BLaER1 treated with 17β-estradiol and CSF1 and Interleukin-3, amounts not matched to agents 10 nM and 100 nM (cell line): ENCODE data around the gene SIMC1.

Experiments used
- H3K27ac ChIP-seq, 11 experiments: shearing (Covaris generic); formaldehyde crosslinking; 2 replicates each; pipeline ENCODE4 v1.8.1; 2022
- H3K27me3 ChIP-seq, 11 experiments: shearing (Covaris generic); formaldehyde crosslinking; 2 replicates each; pipeline ENCODE4 v1.8.1; 2022
- H3K36me3 ChIP-seq, 11 experiments: shearing (Covaris generic); formaldehyde crosslinking; 2 replicates each; pipeline ENCODE4 v1.8.1; 2022
- H3K4me1 ChIP-seq, 10 experiments: shearing (Covaris generic); formaldehyde crosslinking; 2 replicates each; pipeline ENCODE4 v1.8.1; 2022
- H3K4me2 ChIP-seq, 11 experiments: shearing (Covaris generic); formaldehyde crosslinking; 2 replicates each; pipeline ENCODE4 v1.8.1; 2022
- H3K4me3 ChIP-seq, 10 experiments: shearing (Covaris generic); formaldehyde crosslinking; 2 replicates each; pipeline ENCODE4 v1.8.1; 2022
- H3K9ac ChIP-seq, 11 experiments: shearing (Covaris generic); formaldehyde crosslinking; 2 replicates each; pipeline ENCODE4 v1.8.1; 2022
- H3K9me3 ChIP-seq, 11 experiments: shearing (Covaris generic); formaldehyde crosslinking; replicated peaks in 1 of 11; 2 replicates each; pipeline ENCODE4 v1.8.1; 2022
- H4K20me1 ChIP-seq, 11 experiments: shearing (Covaris generic); formaldehyde crosslinking; 2 replicates each; pipeline ENCODE4 v1.8.1; 2022
- Cebpa-rat ChIP-seq, 11 experiments: shearing (Covaris generic); IDR thresholded peaks; 2 replicates each; pipeline ENCODE4 v1.8.1; 2022

SIMC1 gene

GRCh38 chr5:176394096-176394495 lies 155.9 kb downstream of the SIMC1 start:
- Histone ChIP-seq H3K4me3 (no peak overlapping the region), H4K20me1 (peaks cover 0 to 29% (median 0%) of the 10 kb centered on the region in 11 experiments; a peak in 6 of 22 replicates), H3K9ac (no peak overlapping the region), H3K27me3 (no peaks in the 10 kb centered on the region), H3K27ac (no peak overlapping the region), H3K9me3 (no peaks in the 10 kb centered on the region), H3K36me3 (peaks cover 38 to 67% (median 47%) of the 10 kb centered on the region in 11 experiments), H3K4me1 (peaks cover 7 to 49% (median 26%) of the 10 kb centered on the region in 10 experiments; a peak in 18 of 20 replicates), H3K4me2 (no peak overlapping the region)
- TF ChIP-seq Cebpa-rat (IDR thresholded peaks at IDR 0.05): no peak

GRCh38 chr5:176394881-176395675 lies 156.9 kb downstream of the SIMC1 start:
- H3K9ac ChIP-seq: no peak overlapping the region
- peaks cover 0 to 29% (median 0%) of the 10 kb centered on the region in 11 experiments; a peak in 6 of 22 replicates for H4K20me1 ChIP-seq
- no peak overlapping the region for H3K4me2 ChIP-seq
- H3K27ac ChIP-seq: no peak overlapping the region
- peaks cover 38 to 67% (median 47%) of the 10 kb centered on the region in 11 experiments for H3K36me3 ChIP-seq
- no peaks in the 10 kb centered on the region for H3K27me3 ChIP-seq
- no peak overlapping the region for H3K4me3 ChIP-seq
- no peaks in the 10 kb centered on the region for H3K9me3 ChIP-seq
- TF ChIP-seq Cebpa-rat (IDR thresholded peaks at IDR 0.05): no peak
- peaks cover under 1 to 43% (median 20%) of the 10 kb centered on the region in 10 experiments; a peak in 18 of 20 replicates for H3K4me1 ChIP-seq
